GM21723 (cell line): ENCODE results near the gene SOCS1.
"Not testable (repeated sequence)": the region's sequence is repeated elsewhere in the genome, so short reads cannot be mapped to it uniquely, and the experiment has no call there.

Experiments used
- ATAC-seq: cut with Tn5 transposase; IDR thresholded peaks from one replicate; pipeline ENCODE4 v1.9.1; 2021; ENCODE audit warnings: mild to moderate bottlenecking, moderate library complexity; ENCODE audit not compliant: unreplicated experiment

SOCS1 gene, protein sequence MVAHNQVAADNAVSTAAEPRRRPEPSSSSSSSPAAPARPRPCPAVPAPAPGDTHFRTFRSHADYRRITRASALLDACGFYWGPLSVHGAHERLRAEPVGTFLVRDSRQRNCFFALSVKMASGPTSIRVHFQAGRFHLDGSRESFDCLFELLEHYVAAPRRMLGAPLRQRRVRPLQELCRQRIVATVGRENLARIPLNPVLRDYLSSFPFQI

DNA sequence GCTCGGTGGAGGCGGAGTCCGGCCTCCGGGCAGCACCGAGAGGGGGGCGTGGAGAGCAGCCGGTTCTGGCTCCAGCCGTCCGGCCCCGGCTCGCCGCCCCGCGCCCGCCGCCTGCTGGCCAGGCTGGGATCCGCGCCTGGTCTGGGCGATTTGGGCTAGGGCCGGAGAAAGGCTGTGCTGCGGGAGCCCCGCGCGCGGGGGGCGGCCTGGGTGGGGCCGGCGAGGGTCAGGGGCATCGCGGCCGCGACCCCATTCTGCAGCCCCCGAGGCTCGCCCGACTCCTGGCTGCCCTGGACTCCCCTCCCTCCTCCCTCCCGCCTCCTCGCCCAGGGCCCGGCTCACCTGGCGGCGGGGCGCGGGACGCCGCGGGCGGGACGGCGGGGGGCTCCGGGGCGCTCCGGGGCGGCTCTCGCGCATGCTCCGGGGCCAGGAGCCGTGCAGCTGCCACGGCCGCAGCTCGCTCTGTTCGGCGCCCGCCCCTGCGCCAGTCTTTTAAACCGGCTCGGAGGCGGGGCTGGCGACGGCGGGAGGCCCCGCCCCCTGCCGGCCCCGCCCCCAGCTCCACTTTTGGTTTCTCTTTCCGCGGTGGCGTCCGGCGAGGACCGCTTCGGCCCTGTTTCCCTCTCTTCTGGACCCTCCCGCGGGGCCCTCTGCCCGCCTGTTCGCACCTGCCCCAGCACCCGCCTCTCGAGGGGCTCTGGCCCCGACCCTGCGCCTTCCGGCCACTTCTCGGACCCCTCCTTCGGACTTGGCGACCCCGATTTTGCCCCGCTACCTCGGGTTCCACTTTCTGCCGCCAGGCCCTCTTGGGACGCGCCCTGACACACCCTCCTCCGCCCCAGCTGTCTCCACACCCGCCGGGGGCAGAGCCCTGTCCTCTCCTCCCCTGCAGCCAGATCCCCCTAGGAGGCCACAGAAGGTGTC, at the start of gene SOCS1:
Gene SOCS1 (minus strand): TSS at position 468 of the 924 bp plus-strand sequence. CDS start 726 bp downstream, outside the sequence.
- ATAC-seq, result peak; percentile 51

DNA sequence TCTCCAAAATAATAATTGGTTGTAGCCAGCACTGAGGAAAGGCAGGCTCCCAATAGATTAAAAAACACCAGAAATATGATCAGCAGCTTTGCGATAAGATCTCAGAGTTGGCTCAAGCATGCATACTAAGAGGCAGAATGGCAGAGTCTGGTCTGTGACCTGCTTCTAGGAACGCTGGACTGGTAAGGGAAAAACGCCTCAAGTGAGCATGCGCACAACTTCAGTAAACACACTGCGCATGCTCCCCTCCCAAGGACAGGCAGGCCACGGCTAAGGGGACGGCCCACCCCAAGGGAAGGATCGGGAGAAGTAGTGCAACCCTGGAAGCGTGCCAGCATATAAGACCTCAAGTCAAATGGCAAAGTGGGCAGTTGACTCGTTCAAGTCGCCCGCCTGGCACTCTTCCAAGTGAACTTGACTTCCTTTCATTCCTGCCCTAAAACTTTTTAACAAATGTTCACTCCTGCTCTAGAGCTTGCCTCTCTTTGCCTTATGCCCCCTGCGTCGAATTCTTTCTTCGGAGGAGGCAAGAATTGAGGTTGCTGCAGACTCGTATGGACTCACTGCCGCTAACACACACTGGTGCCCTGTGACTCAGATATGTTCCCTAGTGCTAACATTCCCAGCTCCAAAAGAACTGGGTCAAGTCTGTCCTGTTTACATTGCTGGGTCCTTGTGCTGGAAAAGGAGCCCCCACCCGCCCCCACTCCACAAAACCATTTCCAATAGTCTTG, 47.6 kb upstream of the SOCS1 start:
- ATAC-seq, result no peak

DNA sequence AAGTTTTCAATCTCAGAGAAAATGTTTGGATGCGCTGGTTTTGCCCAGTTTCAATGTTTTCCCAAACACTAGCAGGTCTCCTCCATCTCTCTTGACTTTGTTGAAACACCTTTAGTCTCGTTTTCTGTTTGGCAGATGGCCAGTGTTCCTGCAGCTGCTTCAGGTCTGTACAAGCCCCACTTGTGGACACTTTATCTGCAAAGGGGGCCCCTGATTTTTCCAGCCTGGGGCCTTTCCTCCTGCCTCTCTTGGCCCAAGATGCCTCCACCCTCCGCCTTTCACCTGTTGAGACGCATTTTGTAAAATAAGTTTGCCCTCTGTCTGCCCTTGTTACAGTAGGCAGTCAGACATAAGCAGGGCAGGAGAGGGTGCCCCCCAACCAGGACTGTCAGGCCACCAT, 47.0 kb upstream of the SOCS1 start:
- ATAC-seq, result no peak

DNA sequence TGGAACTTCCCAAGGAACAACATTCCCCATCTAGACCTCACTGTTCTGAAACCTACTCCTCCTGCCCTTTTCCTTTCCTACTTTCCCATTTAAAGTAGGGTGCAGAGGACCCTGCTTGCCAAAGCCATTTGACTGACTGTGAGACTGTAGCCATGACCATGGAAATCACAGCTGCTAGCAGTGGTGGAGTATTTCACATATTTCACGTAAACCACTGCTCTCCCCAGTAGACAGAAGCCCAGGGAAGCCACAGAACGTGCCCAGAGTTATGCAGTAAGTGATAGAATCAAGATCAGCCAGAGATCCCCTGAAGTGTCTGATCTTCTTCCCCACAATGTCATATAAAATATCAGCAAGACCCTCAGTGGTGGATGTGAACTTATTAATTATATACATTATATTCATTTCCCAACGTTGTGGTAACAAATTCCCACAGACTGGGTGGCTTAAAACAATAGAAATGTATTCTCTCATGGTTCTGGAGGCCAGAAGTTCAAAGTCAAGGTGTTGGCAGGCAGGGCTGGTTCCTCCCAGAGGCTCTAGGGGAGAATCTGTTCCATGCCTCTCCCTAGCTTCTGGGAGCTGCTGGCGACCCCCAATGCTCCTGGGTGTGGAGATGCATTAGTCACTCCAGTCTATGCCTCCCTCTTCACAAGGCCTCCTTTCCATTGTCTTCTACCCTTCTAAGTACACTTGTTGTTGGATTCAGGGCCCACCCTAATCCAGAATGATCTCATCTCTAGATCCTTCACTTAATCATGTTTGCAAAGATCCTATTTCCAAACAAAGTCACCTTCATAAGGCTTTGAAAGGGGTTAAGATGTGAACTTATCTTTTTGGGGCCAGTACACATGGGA, 45.9 kb upstream of the SOCS1 start:
- no peak for ATAC-seq

DNA sequence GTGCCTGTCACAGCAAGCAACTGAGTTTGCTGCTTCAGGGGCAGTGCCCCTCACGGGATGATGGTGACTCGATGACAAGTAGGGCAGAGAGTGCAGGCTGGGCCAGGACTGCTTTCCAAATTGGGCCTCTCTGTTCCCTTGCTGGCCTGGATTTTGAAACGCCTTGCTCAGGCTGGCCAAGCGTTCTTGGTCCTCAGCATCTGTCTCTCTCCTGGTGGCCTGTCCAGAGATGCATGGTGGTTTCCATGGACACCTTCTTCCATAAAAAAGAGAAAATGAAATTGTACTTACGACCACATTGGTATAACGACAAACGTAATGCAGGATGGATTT, 44.5 kb upstream of the SOCS1 start:
- ATAC-seq, result no peak

DNA sequence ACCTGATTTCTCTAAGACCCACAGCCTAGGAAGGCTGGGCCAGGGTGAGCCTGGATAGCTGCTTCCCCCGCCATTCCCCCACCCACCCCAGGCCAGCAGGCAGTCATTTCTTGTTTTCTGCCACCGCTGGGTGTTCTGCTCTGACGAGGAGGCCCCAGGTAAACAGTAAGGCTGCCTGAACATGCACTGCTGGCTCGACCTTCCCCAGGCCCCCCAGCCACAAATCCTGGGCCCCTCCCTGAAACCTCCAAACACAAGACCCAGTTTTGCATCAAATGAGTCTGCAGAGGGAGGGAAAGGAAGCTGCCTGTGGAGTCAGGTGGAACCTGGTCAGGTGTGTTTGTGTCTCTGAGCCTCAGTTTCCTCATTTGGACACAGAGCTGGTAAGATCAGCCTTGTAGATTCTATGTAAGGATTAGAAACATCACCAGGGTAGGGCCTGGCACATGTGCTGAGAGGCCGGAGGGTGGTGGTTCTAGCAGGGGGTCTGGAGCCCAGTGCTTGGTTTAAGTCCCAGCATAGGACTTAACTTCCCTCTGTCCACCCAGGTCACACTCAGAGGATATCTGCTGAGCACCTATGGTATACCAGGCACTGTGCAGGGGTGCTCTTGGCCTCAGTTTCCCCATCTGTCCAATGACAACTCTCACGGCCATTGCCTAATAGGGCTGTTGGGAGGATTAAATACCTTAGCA, 44.0 kb upstream of the SOCS1 start:
- ATAC-seq, result no peak

DNA sequence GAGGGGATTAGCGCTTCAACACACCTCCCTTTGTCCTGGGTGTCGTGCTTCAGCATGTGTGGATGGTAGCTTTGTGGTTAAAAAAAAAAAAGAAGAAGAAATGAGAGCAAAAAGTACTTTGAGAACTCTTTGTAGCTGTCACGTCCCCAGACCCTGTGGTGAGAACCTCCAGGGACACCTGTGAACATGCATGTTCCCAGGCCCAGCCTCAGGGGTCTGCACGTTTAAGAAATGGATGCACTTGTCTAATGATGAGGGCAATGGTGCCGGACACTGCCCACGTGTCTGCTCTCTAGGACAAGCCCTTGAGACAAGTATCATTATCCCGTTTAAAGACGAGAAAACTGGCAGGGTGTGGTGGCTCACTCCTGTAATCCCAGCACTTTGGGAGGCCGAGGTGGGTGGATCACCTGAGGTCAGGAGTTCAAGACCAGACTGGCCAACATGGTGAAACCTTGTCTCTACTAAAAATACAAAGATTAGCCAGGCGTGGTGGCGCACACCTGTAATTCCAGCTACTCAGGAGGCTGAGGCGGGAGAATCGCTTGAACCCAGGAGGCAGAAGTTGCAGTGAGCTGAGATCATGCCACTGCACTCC, 43.0 kb upstream of the SOCS1 start:
- peak; percentile 54 for ATAC-seq

DNA sequence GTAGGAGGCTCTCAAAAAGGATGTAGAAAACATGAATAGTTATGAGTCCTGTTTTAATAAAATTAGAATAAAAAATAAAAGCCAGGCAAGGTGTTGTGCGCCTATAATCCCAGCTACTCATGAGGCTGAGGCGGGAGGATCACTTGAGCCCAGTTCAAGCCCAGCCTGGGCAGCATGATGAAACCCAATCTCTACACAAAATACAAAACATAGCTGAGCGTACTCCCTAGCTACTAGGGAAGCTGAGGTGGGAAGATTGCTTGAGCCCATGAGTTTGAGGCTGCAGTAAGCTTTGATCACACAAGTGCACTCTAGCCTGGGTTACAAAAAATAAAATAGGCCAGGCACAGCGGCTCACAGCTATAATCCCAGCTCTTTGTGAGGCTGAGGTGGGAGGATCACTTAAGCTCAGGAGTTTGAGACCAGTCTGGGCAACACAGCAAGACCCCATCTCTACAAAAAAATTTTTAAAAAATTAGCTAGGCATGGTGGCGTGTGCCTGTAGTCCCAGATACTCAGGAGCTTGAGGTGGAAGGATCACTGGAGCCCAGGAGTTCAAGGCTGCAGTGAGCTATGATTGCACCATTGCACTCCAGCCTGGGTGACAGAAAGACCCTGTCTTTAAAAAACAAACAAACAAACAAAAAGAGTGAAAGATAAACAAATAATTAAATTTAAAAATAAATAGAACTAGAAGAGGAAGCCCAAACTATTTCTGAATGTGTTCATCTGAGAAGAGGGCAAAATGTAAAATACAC, 42.3 kb upstream of the SOCS1 start:
- no peak for ATAC-seq

DNA sequence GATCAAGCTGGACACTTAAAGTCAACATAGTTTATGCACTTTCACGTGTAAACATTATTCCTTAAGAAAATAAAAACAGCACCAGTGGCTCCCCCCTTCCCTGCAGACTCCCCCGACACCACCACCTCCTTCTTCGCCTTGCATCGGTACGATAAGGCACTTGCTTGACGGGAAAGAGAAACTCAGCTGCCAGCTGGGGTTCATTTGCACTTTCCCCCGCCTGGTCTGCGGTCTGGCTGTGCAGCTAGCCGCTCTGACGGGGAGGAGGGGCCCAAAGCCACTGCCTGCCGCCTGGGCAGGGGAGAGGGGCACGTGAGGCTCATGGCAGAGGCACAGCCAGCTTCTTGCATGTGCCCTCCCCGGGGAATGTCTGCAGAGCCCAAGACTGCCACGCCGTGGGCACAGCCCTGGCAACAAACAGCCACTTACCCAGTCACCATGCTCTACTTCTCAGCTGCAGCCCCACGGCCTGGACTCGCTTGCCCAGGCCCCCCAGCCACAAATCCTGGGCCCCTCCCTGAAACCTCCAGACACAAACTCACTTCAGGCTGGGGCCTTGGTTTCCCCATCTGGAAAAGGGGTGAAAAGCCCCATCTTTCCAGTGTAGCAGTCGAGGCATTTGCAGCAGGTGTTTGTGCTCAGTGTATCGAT, 41.6 kb upstream of the SOCS1 start:
- ATAC-seq, result peak; percentile 80

DNA sequence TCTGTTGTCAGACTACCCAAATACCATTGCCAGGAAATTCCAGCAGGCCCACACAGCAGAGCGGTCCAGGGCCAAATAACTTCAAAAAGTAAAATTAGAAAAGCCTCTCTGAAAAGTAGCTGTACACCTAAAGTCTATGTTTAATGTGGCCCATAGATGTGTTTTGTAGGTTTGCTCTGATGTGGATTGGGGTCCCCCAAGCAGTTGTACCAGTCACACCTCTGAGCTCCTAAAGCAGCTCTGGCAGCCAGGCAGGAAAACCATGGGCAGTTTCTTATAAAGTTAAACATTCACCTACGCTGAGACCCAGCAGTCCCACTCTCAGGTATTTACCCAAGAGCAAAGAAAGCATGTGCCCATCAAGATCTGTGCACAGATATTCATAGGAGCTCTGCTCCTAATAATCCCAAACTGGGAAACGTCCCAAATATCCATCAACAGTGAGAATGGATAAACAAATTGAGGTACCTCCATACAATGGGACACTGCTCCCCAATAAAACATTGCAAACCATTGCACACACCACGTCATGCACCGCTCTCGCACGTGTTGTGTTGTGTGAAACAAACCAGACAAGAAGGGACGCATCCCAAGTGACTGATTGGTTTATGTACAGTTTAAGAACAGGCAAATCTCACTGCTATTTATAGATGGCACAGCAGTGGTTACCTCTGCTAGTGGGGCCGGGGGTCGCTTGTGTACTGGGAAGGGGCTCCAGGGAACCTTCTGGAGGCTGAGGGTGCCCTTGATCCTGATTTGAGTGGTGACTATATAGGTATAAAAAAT, 40.9 kb upstream of the SOCS1 start:
- no peak for ATAC-seq

DNA sequence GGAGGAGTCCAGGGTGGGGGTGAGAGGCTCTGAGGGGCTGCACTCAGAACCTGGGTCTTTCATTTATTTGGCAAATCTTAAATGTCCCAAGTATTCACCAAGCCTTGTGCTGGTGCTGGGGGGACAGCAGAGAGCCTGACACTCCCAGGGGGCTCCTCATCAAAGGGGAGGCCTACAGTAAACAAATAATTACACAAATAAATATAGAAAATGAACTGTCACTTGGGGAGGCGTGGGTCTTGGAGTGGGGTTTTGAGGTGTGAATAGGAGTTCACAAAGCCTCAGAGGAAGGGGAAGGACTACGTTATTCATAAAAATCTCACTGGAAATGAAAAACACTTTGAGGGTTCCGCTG, 40.3 kb upstream of the SOCS1 start:
- ATAC-seq, result no peak

DNA sequence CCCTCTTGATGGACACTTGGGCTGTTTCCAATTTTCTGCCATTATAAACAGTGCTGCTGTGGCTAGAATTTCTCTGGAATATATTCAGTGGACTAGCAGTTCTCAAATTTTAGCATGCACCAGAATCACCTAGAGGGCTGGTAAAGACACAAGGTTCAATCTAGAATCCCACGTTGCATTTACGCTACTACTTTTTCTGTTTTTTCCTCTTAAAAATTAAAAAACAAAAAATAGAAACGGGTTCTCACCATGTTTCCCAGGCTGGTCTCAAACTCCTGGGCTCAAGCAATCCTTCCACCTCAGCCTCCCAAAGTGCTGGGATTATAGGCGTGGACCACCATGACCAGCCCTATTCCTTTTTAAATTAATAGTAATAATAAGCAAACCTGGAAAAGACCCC, 39.7 kb upstream of the SOCS1 start:
- ATAC-seq, result no peak

DNA sequence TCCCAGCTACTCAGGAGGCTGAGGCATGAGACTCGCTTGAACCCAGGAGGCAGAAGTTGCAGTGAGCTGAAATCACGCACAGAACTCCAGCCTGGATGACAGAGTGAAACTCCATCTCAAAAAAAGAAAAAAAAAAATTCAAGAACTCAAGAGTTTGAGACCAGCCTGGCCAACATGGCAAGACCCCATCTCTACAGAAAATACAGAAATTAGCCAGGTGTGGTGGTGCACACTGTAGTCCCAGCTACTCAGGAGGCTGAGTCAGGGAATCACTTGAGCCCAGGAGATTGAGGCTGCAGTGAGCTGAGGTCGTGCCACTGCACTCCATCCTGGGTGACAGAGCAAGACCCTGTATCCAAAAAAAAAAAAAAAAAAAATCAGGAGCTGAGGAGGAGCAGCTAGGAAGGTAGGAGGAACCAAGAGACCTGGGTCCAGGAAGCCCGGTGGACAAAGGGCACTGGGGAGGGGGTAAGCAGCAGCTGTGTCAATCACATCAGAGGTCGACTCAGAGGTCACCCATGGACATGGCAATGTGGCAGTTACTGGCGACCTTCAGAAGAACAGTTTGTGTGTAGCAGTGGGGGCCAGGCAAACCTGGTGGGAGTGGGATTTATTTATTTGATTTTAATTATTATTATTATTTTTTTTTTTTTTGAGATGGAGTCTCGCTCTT, 36.2 kb upstream of the SOCS1 start:
- no peak for ATAC-seq

DNA sequence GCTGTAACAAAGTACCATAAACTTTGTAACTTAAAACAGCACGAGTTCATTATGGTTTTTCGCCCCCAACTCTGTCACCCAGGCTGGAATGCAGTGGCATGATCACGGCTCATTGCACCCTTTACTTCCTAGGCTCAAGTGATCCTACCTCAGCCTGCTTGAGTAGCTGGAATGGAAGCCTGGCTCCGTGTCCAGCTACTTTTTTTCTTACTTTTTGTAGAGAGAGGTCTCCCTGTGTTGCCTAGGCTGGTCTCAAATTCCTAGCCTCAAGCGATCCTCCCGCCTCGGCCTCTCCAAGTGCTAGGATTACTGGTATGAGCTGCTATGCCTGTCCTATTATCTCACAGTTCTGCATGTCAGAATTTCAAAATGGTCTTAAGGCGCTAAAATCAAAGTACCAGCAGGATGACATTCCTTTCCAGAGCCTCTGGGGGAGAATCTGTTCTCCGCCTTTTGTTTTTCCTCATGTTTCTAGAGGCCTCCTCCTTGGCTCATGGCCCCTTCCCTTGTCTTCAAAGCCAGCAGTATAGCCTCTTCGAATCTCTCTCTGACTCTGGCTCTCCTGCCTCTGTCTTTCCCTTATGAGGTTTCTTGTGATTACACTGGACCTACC, 35.2 kb upstream of the SOCS1 start:
- no peak for ATAC-seq

DNA sequence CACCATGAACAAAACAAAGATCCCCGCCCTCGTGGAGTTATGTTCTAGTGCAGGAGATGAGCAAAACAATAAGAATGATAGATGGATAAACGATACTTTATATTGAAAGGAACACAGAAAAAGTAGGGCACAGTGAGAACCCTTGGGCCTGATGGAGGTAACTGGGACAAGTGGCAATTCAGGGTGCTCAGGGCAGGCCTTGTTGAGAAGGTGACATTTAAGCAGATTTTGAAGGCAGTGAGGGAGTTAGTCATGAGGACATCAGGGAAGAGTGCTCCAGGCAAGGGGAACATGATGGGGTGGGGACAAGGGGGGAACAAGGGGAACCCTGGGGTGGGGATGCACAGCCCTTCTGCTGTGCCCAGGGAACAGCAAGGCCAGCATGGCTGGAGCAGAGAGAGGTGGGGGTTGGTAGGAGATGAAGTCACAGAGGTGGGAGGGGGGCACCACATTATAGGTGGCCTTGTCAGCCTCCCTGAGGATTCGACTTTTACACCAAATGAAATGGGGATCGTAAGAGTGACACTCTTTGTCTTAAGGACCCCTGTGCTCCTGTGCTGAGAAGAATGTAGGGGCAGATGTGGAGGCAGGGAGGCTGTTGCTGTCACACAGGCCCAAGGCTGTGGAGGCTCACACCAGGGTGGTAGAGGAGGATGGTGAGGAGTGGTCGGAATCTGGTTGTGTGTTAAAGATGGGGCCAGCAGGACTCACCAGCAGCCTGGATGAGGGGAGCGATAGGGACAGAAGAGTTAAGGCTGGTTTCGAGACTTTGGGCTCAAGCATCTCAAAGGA, 34.3 kb upstream of the SOCS1 start:
- ATAC-seq, result no peak

DNA sequence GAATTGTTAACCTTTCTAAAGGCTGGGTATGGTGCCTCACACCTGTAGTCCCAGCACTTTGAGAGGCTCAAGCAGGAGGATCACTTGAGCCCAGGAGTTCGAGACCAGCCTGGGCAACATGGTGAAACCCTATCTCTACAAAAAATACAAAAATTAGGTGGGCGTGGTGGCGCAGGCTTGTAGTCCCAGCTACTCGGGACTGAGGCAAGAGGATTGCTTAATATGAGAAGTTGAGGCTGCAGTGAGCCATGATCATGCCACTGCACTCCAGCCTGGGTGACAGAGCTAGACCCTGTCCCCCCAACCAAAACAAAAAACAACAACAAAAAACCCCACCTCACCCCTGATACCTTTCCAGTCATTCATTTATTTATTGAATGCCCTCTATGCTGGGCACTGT, 33.7 kb upstream of the SOCS1 start:
- not testable (repeated sequence) for ATAC-seq
